K562 (cell line): ENCODE measurements around the gene RXRA.

Experiments used
- BRD4 ChIP-seq: fragments of 200-600 bp; sonication (generic); IDR thresholded peaks from 2 replicates; pipeline ENCODE4 v1.6.1; 2017; ENCODE audit warnings: inconsistent platforms
- NFE2L1 ChIP-seq: fragments of 450-650 bp; IDR thresholded peaks from 2 replicates; pipeline ENCODE4 v1.6.1; 2016; ENCODE audit warnings: missing genetic modification characterization, low read depth, mild to moderate bottlenecking, missing compliant biosample characterization, moderate library complexity, borderline replicate concordance
- POLR2A ChIP-seq: fragments of 450-650 bp; conservative IDR thresholded peaks from 2 replicates; pipeline ENCODE4 v1.6.1; 2016
- RAD21 ChIP-seq, 2 experiments: fragments of 250-450 bp in 1 of 2; fragments of 450-650 bp in 1 of 2; sonication (Bioruptor Pico) in 1 of 2; formaldehyde crosslinking in 1 of 2; IDR thresholded peaks in 1 of 2; conservative IDR thresholded peaks in 1 of 2; 2 replicates each; pipeline versions ENCODE4 v1.4.0 to v1.8.0; 2020 to 2022; ENCODE audit warnings: mild to moderate bottlenecking in 2 of 2, moderate library complexity in 1 of 2
- TOE1 ChIP-seq, 2 experiments: fragments of 450-650 bp in 1 of 2; sonication (generic) in 1 of 2; formaldehyde crosslinking in 1 of 2; IDR thresholded peaks; 2 replicates each; pipeline versions ENCODE4 v1.7.1 to v1.8.0; 2016 to 2022; ENCODE audit warnings: borderline replicate concordance in 2 of 2, mild to moderate bottlenecking in 2 of 2, antibody characterized with exemption in 1 of 2, inconsistent platforms in 1 of 2, low read depth in 1 of 2, missing genetic modification reagents in 1 of 2, moderate library complexity in 1 of 2
- TRIM28 ChIP-seq: fragments of 450-650 bp; IDR thresholded peaks from 2 replicates; pipeline ENCODE4 v1.6.1; 2017

- no peak for TF ChIP-seq POLR2A
- no peak for TF ChIP-seq BRD4
- TF ChIP-seq TOE1 (IDR thresholded peaks at IDR 0.05; ENCODE audit: borderline replicate concordance), result no peak
- TF ChIP-seq TOE1 (CRISPR knock-in tag; IDR thresholded peaks at IDR 0.05; ENCODE audit: borderline replicate concordance, low read depth), result no peak
- no peak for TF ChIP-seq NFE2L1
- no peak for TF ChIP-seq RAD21 (CRISPR knock-in tag; conservative IDR thresholded peaks at IDR 0.05 in 1 of 2, IDR thresholded peaks at IDR 0.05 in 1 of 2)
- no peak for TF ChIP-seq TRIM28
Observed at GRCh38 chr9:134293031-134293521, 33.2 kb upstream of the RXRA start.
